Activated CD4-positive, alpha-beta T cell treated with anti-CD3 and anti-CD28 coated beads for 36 hours (primary cell): ENCODE results near the gene COL6A2. TPM values are rescaled to one million over a fixed set of nuclear protein-coding genes. Genes with fewer than 3 reads are reported as not detected.

Source experiments
- ATAC-seq: fragments of 200-7000 bp; cut with Tn5 transposase; one replicate; pipeline ENCODE4 v1.10.0; 2021; ENCODE audit warnings: mild to moderate bottlenecking, moderate library complexity
- CTCF ChIA-PET: fragments of 350-600 bp; sonication (Branson Sonifier 250); formaldehyde crosslinking; loops from one replicate; lab custom pipeline; 2021; ENCODE audit warnings: antibody characterized with exemption; lab: Charles Lee
- POLR2A ChIA-PET: fragments of 350-600 bp; sonication (Branson Sonifier 250); formaldehyde crosslinking; loops from one replicate; lab custom pipeline; 2021; ENCODE audit warnings: antibody characterized with exemption, inconsistent platforms; lab: Charles Lee
- DNase-seq: peaks from one replicate; pipeline ENCODE4 v3.0.0-alpha.2; 2020
- H3K27ac Mint-ChIP-seq: one replicate; pipeline ENCODE4 v1.8.0; 2021; ENCODE audit warnings: mixed read lengths
- H3K27me3 Mint-ChIP-seq: one replicate; pipeline ENCODE4 v1.8.0; 2021; ENCODE audit warnings: mixed read lengths
- H3K36me3 Mint-ChIP-seq: one replicate; pipeline ENCODE4 v1.8.0; 2021; ENCODE audit warnings: low read depth, mixed read lengths
- H3K4me1 Mint-ChIP-seq: one replicate; pipeline ENCODE4 v1.8.0; 2021; ENCODE audit warnings: mixed read lengths
- H3K4me3 Mint-ChIP-seq: one replicate; pipeline ENCODE4 v1.8.0; 2021; ENCODE audit warnings: mild to moderate bottlenecking, moderate library complexity, mixed read lengths
- H3K9me3 Mint-ChIP-seq: one replicate; pipeline ENCODE4 v1.8.0; 2021; ENCODE audit warnings: low read depth, mixed read lengths
- intact Hi-C, 2 experiments: fragments of 100-400 bp; cut with DNase I in 1 of 2; cut with micrococcal nuclease in 1 of 2; formaldehyde crosslinking; loops; one replicate each; pipeline versions ENCODE4 v1.14.2 to v1.15.1; 2022 to 2024; cut with DNase I, micrococcal nuclease
- total RNA-seq, 2 experiments: library from RNA; stranded (reverse); gene quantifications; one replicate each; pipeline ENCODE4 v1.2.3, GENCODE V29; 2021

COL6A2 gene
- total RNA-seq, 2 experiments from 2014 or later: 3.3 to 3.4 TPM

DNA sequence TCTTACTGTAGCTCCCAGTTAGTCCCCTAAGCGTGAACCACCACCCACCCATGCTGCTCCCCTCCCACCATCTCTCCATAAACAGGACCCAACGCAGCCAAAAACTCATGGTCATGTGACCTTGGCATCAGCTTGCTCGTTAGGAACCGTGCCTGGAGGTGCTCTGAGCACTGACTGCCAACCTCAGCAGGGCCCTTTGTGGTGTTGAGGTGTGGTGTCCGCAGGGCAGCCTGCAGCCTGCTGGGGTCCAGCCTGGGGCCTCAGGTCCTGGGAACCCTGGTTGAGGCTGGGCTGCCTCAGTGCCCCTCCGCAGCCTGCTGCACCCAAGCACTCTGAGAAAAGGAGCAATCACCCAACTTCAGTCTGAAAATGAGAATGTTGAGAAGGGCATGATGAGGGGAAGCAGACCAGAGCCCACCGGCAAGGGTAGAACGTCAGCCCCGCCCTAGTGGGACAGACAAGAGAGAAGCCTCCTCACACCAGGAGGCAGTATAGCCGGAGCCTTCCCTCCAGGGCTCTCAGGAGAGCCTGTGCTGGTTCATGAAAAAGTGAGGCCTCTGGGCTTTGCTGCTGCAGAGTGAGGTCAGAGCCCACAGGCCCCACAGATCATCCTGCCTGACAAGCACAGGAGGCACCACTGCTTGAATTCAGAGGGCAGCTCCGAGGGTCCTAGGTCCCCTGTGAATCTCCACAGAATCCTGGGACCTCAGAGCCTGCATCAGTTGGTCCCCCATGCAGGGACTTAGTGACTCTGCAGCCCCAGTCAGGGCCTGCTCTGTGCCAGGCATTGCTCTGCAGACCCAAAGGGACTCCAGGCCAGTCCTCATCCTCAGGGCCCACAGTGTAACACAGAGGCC is 4.9 kb upstream of the COL6A2 start:
- ChIA-PET CTCF (no interaction called here), POLR2A (no interaction called here)
- Mint-ChIP-seq H3K36me3 (no peaks in the 10 kb centered on the region), H3K4me1 (no peaks in the 10 kb centered on the region), H3K27me3 (peaks cover 3% of the 10 kb centered on the region), H3K9me3 (peaks cover 16% of the 10 kb centered on the region), H3K4me3 (no peak overlapping the region), H3K27ac (no peak overlapping the region)
- DNase-seq (no peak), ATAC-seq (no peak)
- intact Hi-C loops: no loop called here

DNA sequence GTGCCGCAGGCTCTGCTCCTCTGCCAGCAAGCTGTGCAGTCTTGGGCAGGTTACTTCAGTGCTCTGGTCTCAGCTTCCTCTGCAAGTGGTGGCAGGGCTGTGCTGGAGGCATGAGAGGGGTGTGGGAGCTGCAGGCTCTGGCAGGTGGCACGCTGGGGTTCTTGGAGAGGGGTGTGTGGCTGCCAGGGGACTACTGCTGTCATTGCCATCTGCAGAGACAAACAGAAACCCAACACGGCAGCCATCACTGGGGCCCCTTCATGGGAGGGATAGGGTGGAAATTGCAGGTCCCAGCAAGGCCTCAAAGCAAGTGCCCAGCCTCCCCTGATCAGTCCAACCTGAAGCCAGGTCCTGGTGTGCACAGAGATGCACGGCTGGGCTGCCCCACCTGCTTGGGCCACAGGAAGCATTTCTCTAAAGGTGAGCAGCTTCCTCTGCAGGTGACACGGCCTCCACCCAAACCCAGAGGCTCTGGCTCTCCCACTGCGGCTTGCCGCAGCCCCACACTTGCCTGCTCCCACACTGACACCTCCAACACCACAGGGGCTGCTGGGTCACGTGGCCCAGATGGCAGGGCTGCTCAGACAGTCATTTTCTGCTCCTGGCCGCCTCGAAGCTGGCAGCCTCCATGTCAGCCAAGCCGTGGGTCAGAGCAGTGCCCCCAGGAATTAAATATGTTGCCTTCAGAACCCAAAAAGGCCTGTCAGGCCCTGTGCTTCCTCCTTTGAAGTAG is 4.1 kb upstream of the COL6A2 start:
- Mint-ChIP-seq H3K9me3 (peaks cover 8% of the 10 kb centered on the region), H3K27ac (no peak overlapping the region), H3K4me3 (no peak overlapping the region), H3K4me1 (no peaks in the 10 kb centered on the region), H3K36me3 (no peaks in the 10 kb centered on the region), H3K27me3 (peaks cover 3% of the 10 kb centered on the region)
- intact Hi-C loops: no loop called here
- ATAC-seq: no peak
- CTCF ChIA-PET: no interaction called here
- no peak for DNase-seq
- POLR2A ChIA-PET: no interaction called here

DNA sequence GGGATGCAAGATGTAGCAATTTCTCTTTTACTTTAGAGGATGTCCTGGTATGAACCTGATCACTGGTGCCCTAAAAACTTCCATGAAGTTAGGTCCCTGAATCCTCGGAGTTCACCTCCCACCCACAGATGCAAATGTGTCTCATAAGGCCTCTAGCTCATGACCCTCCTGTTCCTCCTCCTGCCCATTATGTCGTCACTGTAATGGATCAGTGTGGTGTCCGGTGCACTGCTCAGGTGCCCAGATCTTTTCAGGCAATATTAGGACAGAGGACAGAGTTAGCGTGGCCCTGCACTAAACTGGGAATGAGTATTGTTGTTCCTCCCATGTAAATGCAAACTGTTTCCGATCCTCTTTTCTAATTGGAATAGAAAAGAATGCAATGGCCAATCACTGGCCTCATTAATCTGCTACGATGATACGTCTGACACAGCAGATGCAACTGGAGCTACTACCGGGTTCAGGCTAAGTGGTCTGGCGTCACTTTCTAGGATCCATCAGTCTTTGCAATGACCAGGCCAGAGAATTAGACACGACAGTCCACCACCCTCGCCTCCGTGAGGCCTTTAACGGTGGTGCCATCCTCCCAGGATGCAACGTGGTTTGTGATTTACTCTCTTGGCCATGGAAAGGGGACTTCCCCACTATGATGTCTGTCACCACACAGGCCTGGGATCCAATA is 3.4 kb upstream of the COL6A2 start:
- no peak for ATAC-seq

DNA sequence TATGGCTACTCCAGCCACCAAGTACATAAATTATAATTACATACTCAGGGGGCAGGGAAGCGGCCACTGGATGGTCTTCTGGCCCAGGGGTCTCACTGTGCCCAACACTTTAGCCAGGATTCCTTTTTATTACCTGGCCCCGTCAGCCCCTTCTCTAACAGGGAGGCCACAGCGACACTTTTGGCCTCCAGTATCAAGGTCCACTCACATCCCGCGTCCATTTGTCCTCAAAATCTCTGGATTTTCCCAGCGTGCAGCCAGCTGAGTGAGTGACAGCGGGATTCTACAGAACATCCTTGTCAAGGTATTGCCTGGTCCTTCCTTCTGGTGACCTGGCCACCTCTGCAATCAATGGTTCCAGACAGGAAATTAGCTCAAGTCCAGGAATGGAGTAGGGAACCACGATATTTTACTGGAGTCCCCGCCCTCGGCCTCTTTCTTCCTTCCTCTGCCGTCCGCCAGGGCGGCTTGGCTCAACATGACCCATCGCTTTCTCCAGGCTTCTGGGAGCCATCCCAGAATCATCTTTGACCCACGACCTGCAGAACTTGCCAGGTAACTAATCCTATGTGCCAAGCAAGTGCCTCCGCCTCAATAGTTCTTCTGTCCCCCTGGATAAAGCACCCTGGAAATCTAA is 2.7 kb upstream of the COL6A2 start:
- H3K27me3 Mint-ChIP-seq: peaks cover 9% of the 10 kb centered on the region
- H3K27ac Mint-ChIP-seq: no peak overlapping the region
- DNase-seq (no peak), ATAC-seq (no peak)
- no peak overlapping the region for H3K4me3 Mint-ChIP-seq
- H3K9me3 Mint-ChIP-seq: peaks cover 6% of the 10 kb centered on the region
- intact Hi-C loops: loop anchor here in 1 of 2 experiments (5.0 kb wide), 1 partner anchor 123 kb away; no protein-coding TSS in a partner anchor
- CTCF ChIA-PET: no interaction called here
- POLR2A ChIA-PET: no interaction called here
- H3K4me1 Mint-ChIP-seq: peaks cover 2% of the 10 kb centered on the region
- no peaks in the 10 kb centered on the region for H3K36me3 Mint-ChIP-seq

More for the DNA sequence above, 3.4 kb upstream of the COL6A2 start:
- H3K4me1 Mint-ChIP-seq: peaks cover 2% of the 10 kb centered on the region
- ChIA-PET POLR2A (no interaction called here), CTCF (no interaction called here)
- no peak overlapping the region for H3K4me3 Mint-ChIP-seq
- no peak overlapping the region for H3K27ac Mint-ChIP-seq
- no peak for DNase-seq
- H3K36me3 Mint-ChIP-seq: no peaks in the 10 kb centered on the region
- H3K9me3 Mint-ChIP-seq: peaks cover 8% of the 10 kb centered on the region
- intact Hi-C loops: loop anchor here in 1 of 2 experiments (5.0 kb wide), 1 partner anchor 122 kb away; no protein-coding TSS in a partner anchor
- H3K27me3 Mint-ChIP-seq: peaks cover 5% of the 10 kb centered on the region

DNA sequence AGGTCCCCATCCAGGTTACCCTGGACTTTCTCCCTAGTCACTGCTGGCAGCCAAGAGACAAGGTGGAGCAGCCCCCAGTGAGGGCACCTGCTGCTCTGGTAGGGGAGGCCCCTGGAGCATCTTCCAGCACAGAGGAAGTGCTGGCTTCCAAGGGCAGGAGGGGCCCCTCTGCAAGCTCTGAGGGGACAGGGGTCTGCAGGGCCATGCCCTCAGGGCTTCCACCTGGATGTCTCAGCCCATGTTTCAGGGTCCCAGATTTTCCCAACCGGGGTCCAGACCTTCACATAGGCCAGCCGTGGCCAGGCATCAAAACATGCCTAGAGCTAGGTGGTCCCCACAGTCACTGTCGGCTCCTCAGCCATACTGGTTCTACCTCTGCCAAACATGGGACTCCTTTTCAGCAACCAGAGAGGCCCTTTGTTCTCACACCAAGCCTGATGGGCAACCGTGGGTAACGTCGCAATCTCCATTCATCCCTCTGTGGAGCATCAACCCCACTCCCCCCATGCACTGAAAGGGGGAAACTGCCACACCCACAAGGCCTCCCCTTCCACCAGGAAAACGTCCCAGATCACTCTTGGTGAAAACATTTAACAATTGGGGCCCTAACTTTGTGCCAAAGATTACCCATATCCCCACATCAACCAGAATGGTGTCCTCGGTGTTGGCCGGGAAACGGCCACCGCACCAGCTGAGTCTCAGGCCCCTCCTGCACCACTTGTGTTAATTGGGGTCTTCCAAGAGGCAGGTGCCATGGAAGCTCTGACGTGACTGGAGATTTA is 1.9 kb upstream of the COL6A2 start:
- POLR2A ChIA-PET: no interaction called here
- H3K27ac Mint-ChIP-seq: no peak overlapping the region

DNA sequence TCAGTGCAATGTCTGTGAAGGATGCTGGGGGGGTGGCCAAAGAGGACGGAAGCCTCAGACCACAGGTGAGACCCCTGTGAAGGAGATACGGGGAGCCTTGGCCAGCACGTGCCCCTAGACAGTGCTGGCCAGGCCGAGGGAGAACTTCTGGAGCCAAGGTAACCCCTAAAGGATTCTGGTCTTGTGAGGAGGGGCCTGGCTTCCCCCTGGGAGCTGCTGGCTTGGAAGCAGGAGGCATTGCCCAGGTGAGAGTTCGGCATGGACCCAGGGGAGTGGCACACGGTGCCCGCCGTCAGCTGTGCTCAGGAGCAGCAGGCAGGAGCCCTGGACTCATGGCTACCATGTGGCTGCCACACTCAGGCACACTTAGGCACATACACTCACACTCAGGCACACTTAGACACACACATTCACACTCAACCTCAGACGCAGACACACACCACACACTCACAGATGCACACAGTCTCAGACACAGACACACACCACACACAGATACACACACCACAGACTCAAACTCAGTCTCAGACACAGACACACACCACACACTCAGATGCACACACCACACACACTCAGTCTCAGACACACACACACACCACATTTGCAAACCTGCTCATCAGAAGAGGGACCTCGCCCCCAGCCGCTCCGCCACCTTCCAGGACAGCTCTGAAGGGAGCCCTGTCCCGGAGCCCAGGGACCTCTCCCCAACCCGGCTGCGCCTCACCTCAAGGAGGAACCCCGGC is 1.1 kb upstream of the COL6A2 start:
- Mint-ChIP-seq H3K4me1 (peaks cover 2% of the 10 kb centered on the region), H3K9me3 (no peaks in the 10 kb centered on the region), H3K27me3 (peaks cover 18% of the 10 kb centered on the region), H3K27ac (no peak overlapping the region), H3K4me3 (peak overlapping the region; percentile 15), H3K36me3 (no peaks in the 10 kb centered on the region)
- DNase-seq (no peak), ATAC-seq (no peak)
- ChIA-PET CTCF (interaction anchor here (0.6 to 0.8 kb wide), 2 partner anchors 131 to 1556 kb away, joined by 3 read pairs; no protein-coding TSS in a partner anchor), POLR2A (no interaction called here)
- intact Hi-C loops: loop anchor here in 1 of 2 experiments (5.0 kb wide), 1 partner anchor 124 kb away; no protein-coding TSS in a partner anchor

More for the DNA sequence above, 1.9 kb upstream of the COL6A2 start:
- intact Hi-C loops: loop anchor here in 1 of 2 experiments (5.0 kb wide), 1 partner anchor 124 kb away; no protein-coding TSS in a partner anchor
- Mint-ChIP-seq H3K4me1 (peaks cover 2% of the 10 kb centered on the region), H3K9me3 (peaks cover 2% of the 10 kb centered on the region), H3K36me3 (no peaks in the 10 kb centered on the region), H3K4me3 (no peak overlapping the region), H3K27me3 (peaks cover 17% of the 10 kb centered on the region)
- CTCF ChIA-PET: interaction anchor here (0.6 to 0.8 kb wide), 2 partner anchors 131 to 1555 kb away, joined by 3 read pairs; no protein-coding TSS in a partner anchor
- DNase-seq (no peak), ATAC-seq (no peak)

DNA sequence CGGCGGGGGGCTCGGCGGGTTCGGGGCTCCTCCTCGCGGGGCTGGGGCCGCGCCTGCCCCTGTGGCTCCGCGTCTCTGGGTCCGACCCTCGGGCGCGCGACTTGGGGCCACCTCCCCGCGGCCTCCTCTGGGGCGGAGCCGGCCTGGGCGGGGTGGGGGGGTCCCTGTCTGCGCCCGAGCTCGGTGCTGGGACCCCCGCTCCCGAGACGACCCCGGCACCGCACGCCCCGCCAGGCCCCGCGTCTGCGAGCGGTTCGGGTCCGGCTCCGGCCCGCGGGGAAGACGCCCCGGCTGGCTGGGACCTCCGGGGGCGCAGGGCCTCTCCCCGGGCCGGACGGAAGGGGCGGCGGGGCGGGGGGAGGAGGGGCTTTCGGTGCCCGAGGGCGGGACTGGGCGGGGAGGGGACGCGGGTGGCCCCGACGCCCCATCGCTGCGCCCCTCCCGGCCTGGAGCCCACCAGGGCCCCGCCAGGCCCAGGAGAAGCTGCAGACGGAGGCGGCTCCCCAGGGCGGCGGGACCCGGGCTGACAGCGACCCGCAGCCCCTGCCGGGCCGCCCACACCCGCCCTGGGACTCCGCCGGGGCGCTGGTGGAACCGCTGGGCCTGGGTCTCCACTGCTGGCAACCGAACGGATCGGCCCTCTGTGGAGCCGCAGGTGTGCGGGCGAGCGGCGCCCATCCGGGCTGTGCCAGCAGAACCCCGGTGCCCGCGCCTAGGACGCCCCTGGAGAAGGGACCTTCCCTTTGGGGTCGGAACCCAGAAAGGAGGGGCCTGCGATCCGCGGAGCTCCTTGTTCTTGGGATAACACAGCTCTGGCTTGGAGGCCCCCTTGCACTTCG is 610 bp downstream of the COL6A2 start:
- peak overlapping the region; percentile 52 for H3K4me3 Mint-ChIP-seq
- H3K4me1 Mint-ChIP-seq: peaks cover 2% of the 10 kb centered on the region
- CTCF ChIA-PET: no interaction called here
- POLR2A ChIA-PET: no interaction called here
- peaks cover 4% of the 10 kb centered on the region for H3K36me3 Mint-ChIP-seq
- no peak overlapping the region for H3K27ac Mint-ChIP-seq
- intact Hi-C loops: loop anchor here (2.0 to 5.0 kb wide), 3 partner anchors 126 to 130 kb away; partner anchors contain the start of gene LSS (in 1 of the 2)
- ATAC-seq (peak; percentile 22), DNase-seq (peak; percentile 20)
- peaks cover 4% of the 10 kb centered on the region for H3K9me3 Mint-ChIP-seq
- peaks cover 27% of the 10 kb centered on the region for H3K27me3 Mint-ChIP-seq

DNA sequence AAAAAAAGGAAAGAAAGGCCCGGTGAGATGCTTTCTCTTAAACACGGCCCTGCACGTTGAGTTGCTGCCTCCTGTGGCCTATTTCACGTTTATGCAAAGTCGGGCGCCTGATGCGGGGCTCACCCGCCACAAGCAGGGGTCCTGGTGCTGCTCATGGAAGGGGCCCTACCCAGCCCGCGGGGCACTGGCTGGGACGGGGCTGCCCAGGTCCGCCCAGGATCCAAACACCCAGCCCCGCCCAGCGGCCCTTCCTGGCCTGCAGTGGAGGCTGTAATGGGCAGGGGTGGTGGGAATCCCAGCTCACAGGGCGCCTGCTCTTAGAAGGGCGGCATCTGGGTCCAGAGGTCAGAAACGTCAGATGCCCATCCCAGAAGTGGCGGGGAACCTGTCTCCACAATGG is 1.6 kb downstream of the COL6A2 start:
- peaks cover 2% of the 10 kb centered on the region for H3K4me1 Mint-ChIP-seq
- H3K27me3 Mint-ChIP-seq: peaks cover 29% of the 10 kb centered on the region
- peaks cover 4% of the 10 kb centered on the region for H3K36me3 Mint-ChIP-seq
- intact Hi-C loops: loop anchor here (2.0 to 5.0 kb wide), 3 partner anchors 127 to 129 kb away; partner anchors contain the start of gene LSS (in 1 of the 2)
- DNase-seq (no peak), ATAC-seq (no peak)
- ChIA-PET CTCF (interaction anchor here (0.6 to 1.1 kb wide), 2 partner anchors 44 to 410 kb away, joined by 3 to 4 read pairs; no protein-coding TSS in a partner anchor), POLR2A (no interaction called here)
- H3K9me3 Mint-ChIP-seq: peaks cover 10% of the 10 kb centered on the region
- no peak overlapping the region for H3K27ac Mint-ChIP-seq
- H3K4me3 Mint-ChIP-seq: no peak overlapping the region

DNA sequence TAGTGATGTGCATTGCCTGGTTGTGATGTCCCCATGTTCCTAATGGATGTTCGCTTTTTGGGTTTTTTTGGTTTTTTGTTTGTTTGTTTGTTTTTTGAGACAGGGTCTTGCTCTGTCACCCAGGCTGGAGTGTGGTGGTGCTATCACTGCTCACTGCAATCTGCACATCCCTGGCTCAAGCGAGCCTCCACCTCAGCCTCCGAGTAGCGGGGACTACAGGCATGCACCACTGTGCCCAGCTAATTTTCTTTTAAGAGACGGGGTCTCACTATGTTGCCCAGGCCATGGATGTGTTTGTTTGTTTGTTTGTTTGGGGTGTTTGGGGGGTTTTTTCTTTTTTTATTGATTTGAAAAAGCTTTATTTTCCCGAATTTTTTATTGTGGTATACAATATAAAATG is 2.1 kb downstream of the COL6A2 start:
- CTCF ChIA-PET: interaction anchor here (1.1 kb wide), 1 partner anchor 44 kb away, joined by 4 read pairs; no protein-coding TSS in a partner anchor
- no peak overlapping the region for H3K27ac Mint-ChIP-seq

More for the DNA sequence above, 2.1 kb downstream of the COL6A2 start:
- POLR2A ChIA-PET: no interaction called here
- DNase-seq (no peak), ATAC-seq (no peak)
- no peak overlapping the region for H3K4me3 Mint-ChIP-seq
- peaks cover 29% of the 10 kb centered on the region for H3K27me3 Mint-ChIP-seq
- peaks cover 2% of the 10 kb centered on the region for H3K4me1 Mint-ChIP-seq
- intact Hi-C loops: no loop called here
- peaks cover 11% of the 10 kb centered on the region for H3K9me3 Mint-ChIP-seq
- H3K36me3 Mint-ChIP-seq: peaks cover 4% of the 10 kb centered on the region
